Loucy (cell line): ENCODE results near the gene MAML2.

ENCODE experiments used
- CTCF ChIP-seq: fragments of 200-600 bp; sonication (generic); conservative IDR thresholded peaks from 2 replicates; pipeline ENCODE4 v1.5.1; 2014; ENCODE audit warnings: mild to moderate bottlenecking, antibody characterized with exemption, low read length
- EZH2phosphoT487 ChIP-seq: fragments of 200-600 bp; IDR thresholded peaks from 2 replicates; pipeline ENCODE4 v1.6.1; 2018; ENCODE audit warnings: antibody characterized with exemption, mild to moderate bottlenecking, moderate library complexity, borderline replicate concordance

GRCh38 chr11:95972060-95972459 is 370.9 kb downstream of the MAML2 start:
- TF ChIP-seq EZH2phosphoT487 (no peak), CTCF (no peak)
